HG03095 (cell line): ENCODE results near the gene SLX9.
A peak's percentile ranks its signal among the peaks of the same experiment; 100 is the strongest.

ENCODE experiments used
- ATAC-seq: cut with Tn5 transposase; IDR thresholded peaks from one replicate; pipeline ENCODE4 v1.9.1; 2021; ENCODE audit warnings: moderate library complexity; ENCODE audit not compliant: unreplicated experiment

SLX9 gene, protein sequence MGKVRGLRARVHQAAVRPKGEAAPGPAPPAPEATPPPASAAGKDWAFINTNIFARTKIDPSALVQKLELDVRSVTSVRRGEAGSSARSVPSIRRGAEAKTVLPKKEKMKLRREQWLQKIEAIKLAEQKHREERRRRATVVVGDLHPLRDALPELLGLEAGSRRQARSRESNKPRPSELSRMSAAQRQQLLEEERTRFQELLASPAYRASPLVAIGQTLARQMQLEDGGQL

GRCh38 chr21:44939532-44940115 is at the start of gene SLX9:
TSS of gene SLX9 (plus strand) at chr21:44940029. CDS start at chr21:44940058, 29 bp downstream.
- peak; percentile 67 for ATAC-seq

GRCh38 chr21:44890338-44890931 is 49.4 kb upstream of the SLX9 start:
- ATAC-seq: no peak

DNA sequence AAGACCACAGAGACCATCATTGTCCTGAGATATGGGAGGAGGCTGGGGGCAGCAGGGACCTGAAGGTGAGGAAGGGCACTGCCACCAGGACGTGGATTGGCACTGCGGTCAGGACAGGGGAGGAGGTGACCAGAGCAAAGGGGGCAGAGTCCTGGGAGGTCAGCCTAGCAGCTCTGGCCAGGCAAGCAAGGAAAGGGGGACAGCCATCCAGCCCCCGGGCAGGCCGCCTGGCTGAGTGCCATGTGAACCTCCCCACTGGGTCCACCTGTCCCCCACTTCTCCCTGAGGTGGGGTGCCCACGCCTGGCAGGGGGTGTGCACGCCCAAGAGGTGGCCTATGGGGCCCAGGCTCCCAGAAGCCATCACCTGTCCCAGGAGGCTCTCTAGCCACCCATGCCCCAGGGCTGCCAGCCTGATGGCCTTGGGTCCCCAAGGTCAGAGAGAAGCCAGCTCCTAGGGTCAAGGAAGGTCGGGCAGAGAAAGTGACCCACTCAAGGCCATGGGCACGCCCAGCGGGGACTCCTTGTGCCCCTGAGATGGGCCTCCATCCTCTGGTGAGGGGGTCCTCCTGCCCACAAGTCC is 48.8 kb upstream of the SLX9 start:
- no peak for ATAC-seq

GRCh38 chr21:44891631-44892031 is 48.2 kb upstream of the SLX9 start:
- no peak for ATAC-seq

GRCh38 chr21:44892095-44892494 is 47.7 kb upstream of the SLX9 start:
- ATAC-seq: no peak

- peak; percentile 63 for ATAC-seq
Measured at GRCh38 chr21:44892536-44893277, 47.1 kb upstream of the SLX9 start.

- no peak for ATAC-seq
Measured at GRCh38 chr21:44893278-44893556, 46.6 kb upstream of the SLX9 start.

DNA sequence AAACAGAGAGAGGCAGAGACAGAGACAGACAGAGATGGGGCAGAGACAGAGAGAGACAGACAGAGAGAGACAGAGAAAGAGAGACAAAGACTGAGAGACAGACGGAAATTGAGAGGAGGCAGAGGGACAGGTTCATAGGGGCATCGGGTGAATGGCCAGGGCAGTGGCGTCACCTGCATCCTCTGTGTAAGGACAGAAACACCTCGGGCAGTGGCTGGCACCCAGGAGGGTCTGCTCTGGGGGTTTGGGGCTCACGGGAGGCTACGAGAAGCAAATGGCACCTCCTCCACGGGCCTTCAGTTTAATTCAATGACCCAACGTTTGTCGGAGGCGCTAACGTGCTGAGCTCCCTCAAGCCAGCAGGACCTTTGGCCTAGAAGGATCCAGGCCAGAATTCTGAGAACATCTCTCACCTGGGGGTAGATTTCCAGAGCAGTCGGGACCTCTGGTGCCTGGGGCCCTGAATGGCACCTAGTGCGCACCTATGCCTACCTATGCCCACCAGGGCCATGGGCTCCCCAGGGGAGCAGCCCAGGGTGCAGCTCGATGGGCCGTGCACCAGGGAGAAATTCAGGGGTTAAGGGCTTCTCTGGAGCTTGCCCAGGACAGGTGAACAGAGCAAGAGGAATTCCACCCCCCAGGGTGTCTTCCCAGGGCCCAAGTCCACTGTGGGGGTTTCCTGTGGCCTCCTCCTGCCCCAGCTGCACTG is 45.7 kb upstream of the SLX9 start:
- ATAC-seq: no peak

GRCh38 chr21:44894687-44895302 is 45.0 kb upstream of the SLX9 start:
- no peak for ATAC-seq

DNA sequence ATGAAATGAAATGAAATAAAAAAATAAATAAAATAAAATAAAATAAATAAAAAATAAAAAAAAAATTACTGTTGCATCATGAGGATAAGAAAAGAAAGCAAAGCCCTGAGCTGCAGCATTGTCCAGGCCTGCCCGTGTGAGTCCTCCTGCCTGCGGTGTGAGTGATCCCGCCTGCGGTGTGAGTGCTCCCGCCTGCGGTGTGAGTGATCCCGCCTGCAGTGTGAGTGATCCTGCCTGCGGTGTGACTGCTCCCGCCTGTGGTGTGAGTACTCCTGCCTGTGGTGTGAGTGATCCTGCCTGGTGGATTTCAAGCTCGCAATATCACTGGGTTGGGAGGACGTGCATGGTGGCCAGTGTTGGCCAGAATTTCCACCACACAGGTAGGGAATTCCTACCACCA is 44.0 kb upstream of the SLX9 start:
- no peak for ATAC-seq

DNA sequence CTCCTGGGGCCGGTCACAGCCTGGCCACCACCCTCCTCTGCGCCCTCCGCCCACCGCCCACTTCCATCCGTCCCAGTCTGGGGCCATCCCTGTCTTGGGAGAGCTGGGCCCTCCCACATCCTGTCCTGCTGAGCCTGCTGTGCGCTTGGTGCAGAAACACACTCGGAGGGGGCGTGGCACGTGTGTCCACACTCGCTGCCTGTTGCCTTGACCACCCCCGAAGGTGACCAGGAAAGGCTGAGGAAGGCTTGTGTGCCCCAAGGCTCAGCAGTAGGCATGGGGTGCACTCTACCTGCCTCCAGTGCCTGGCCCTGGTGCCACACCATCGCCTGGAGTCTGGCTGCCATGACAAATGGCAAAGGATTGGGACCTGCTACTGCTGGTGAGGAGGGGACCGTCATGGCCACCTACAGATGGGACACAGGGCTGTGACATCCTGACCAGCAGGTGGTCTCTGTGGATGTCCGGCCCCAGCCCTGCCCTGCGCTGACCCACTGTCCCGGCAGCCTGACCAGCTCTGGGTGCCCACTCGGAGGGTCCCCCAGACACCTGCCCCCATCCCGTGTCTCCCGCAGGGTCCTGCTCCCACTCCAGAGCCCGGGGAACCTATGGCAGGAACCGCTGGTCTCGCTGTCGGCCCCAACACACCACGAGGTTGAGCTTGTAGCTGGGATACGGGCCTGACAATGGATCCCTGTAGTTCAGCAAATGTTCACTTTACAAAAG is 43.1 kb upstream of the SLX9 start:
- no peak for ATAC-seq

- no peak for ATAC-seq
Measured at GRCh38 chr21:44897326-44898010, 42.4 kb upstream of the SLX9 start.

- no peak for ATAC-seq
Measured at GRCh38 chr21:44898011-44898488, 41.8 kb upstream of the SLX9 start.

- ATAC-seq: no peak
Measured at GRCh38 chr21:44898851-44899767, 40.7 kb upstream of the SLX9 start.

- no peak for ATAC-seq
Measured at GRCh38 chr21:44899768-44900558, 39.9 kb upstream of the SLX9 start.

GRCh38 chr21:44900559-44901251 is 39.1 kb upstream of the SLX9 start:
- no peak for ATAC-seq
